K562 (cell line): Measurements from ENCODE around the gene RFC2. TPM values are rescaled to one million over a fixed set of nuclear protein-coding genes. Genes with fewer than 3 reads are reported as not detected.
A peak's percentile ranks its signal among the peaks of the same experiment; 100 is the strongest.

ENCODE experiments used
- ASH1L ChIP-seq: fragments of 450-650 bp; IDR thresholded peaks from 2 replicates; pipeline ENCODE4 v1.6.1; 2018; ENCODE audit warnings: borderline replicate concordance, mild to moderate bottlenecking, low read depth; ENCODE audit not compliant: partially characterized antibody
- HDAC2 ChIP-seq: fragments of 450-650 bp; IDR thresholded peaks from 2 replicates; pipeline ENCODE4 v1.6.1; 2016; ENCODE audit warnings: mild to moderate bottlenecking
- HMG20A ChIP-seq: fragments of 450-650 bp; formaldehyde crosslinking; conservative IDR thresholded peaks from 2 replicates; pipeline ENCODE4 v1.4.0; 2020; ENCODE audit warnings: mild to moderate bottlenecking, mixed read lengths
- HNRNPLL ChIP-seq: fragments of 200-400 bp; formaldehyde crosslinking; IDR thresholded peaks from 2 replicates; pipeline ENCODE4 v1.6.1; 2017; ENCODE audit warnings: low read length, low read depth, mild to moderate bottlenecking; ENCODE audit not compliant: poor library complexity, severe bottlenecking
- MYNN ChIP-seq, 2 experiments: sonication (generic); formaldehyde crosslinking in 1 of 2; IDR thresholded peaks; 2 replicates each; pipeline versions ENCODE4 v1.5.0 to v1.6.1; 2016 to 2020; ENCODE audit warnings: antibody characterized with exemption in 1 of 2, missing genetic modification reagents in 1 of 2
- POLR2AphosphoS2 ChIP-seq: IDR thresholded peaks from 2 replicates; pipeline ENCODE4 v1.6.1; 2012; ENCODE audit warnings: low read length, improper control_type of control experiment
- POLR2B ChIP-seq: fragments of 450-650 bp; IDR thresholded peaks from 2 replicates; pipeline ENCODE4 v1.6.1; 2018; ENCODE audit warnings: low read depth; ENCODE audit not compliant: partially characterized antibody
- POLR2G ChIP-seq: fragments of 200-400 bp; formaldehyde crosslinking; IDR thresholded peaks from 2 replicates; pipeline ENCODE4 v1.6.1; 2017; ENCODE audit warnings: low read depth, mild to moderate bottlenecking, antibody characterized with exemption, low read length, moderate library complexity
- PTBP1 ChIP-seq: fragments of 200-400 bp; formaldehyde crosslinking; IDR thresholded peaks from 2 replicates; pipeline ENCODE4 v1.6.1; 2017; ENCODE audit warnings: low read depth, low read length
- SRSF9 ChIP-seq: fragments of 200-400 bp; formaldehyde crosslinking; IDR thresholded peaks from 2 replicates; pipeline ENCODE4 v1.6.1; 2017; ENCODE audit warnings: low read depth, low read length, borderline replicate concordance
- SUPT5H ChIP-seq: fragments of 450-650 bp; IDR thresholded peaks from 2 replicates; pipeline ENCODE4 v1.6.1; 2016
- ZBTB9 ChIP-seq: fragments of 450-650 bp; formaldehyde crosslinking; IDR thresholded peaks from 2 replicates; pipeline ENCODE4 v1.4.0; 2020; ENCODE audit warnings: mild to moderate bottlenecking, moderate library complexity
- ZNF407 ChIP-seq: fragments of 450-650 bp; IDR thresholded peaks from 2 replicates; pipeline ENCODE4 v1.6.1; 2016; ENCODE audit warnings: low read depth
- polyA plus RNA-seq, 8 experiments: library from polyadenylated mRNA; depleted of rRNA in 4 of 8; stranded (reverse) in 5 of 8; unstranded in 3 of 8; fragments of >200 nt; fragmentation: Nextera tagmentation in 2 of 8; fragmentation: Illumina TruSeq in 1 of 8; extraction: Ambion mirVana in 2 of 8; extraction: Trizol in 1 of 8; gene quantifications; 2 replicates each; pipeline versions ENCODE4 v1.2.1 to v1.2.3, GENCODE V29; 2011 to 2014; ENCODE audit warnings: inconsistent platforms in 1 of 8, missing spikeins in 1 of 8
- total RNA-seq, 7 experiments: library from RNA; depleted of rRNA in 6 of 7; stranded (reverse); fragments of >200 nt in 6 of 7; fragmentation: Illumina TruSeq in 2 of 7; extraction: Trizol in 2 of 7; gene quantifications; 2 replicates each; pipeline versions ENCODE4 v1.2.1 to v1.2.3, GENCODE V29; 2011 to 2021; ENCODE audit warnings: low replicate concordance in 1 of 7

The RFC2 gene
- total and polyA plus RNA-seq, 9 of the 15 experiments (the other 6 are each of a cell fraction or from before 2014, with no cell fraction given) = 32.5 to 161 (median 102) TPM

GRCh38 chr7:74197449-74198124, 56.6 kb downstream of the RFC2 start (continued):
- TF ChIP-seq ZNF407 (no peak), SUPT5H (peak; percentile 69), SRSF9 (no peak), ZBTB9 (CRISPR knock-in tag) (0 out of 2 replicates have a peak, but pooled peaks have one; percentile 49), PTBP1 (0 out of 2 replicates have a peak, but pooled peaks have one; percentile 23), ASH1L (no peak), HNRNPLL (no peak), MYNN (IDR thresholded peaks at IDR 0.05) (peak; percentile 65), MYNN (CRISPR knock-in tag; IDR thresholded peaks at IDR 0.05) (no peak), POLR2AphosphoS2 (peak; percentile 91), POLR2G (0 out of 2 replicates have a peak, but pooled peaks have one; percentile 32), POLR2B (peak; percentile 51), HMG20A (CRISPR knock-in tag) (no peak), HDAC2 (no peak)
- TF ChIP-seq, all 486 proteins: peak for 11
